Fibroblast of villous mesenchyme (primary cell): ENCODE results near the gene ZNF786. TPM values are rescaled to one million over a fixed set of nuclear protein-coding genes. Genes with fewer than 3 reads are reported as not detected.
A peak's percentile ranks its signal among the peaks of the same experiment; 100 is the strongest.

Experiments
- DNase-seq: peaks from one replicate; pipeline ENCODE4 v3.0.0-alpha.2; 2010; ENCODE audit warnings: low read depth
- H3K4me3 ChIP-seq: 2 replicates; pipeline ENCODE4 v1.5.1; 2011; ENCODE audit warnings: low read depth, mild to moderate bottlenecking, low read length
- total RNA-seq: library from RNA; depleted of rRNA; stranded (reverse); fragments of >200 nt; gene quantifications from 2 replicates; pipeline ENCODE4 v1.2.3, GENCODE V29; 2012
- TF ChIP-seq, protein P1 (sequence below): IDR thresholded peaks from 2 replicates; pipeline ENCODE4 v1.5.1; 2012; ENCODE audit warnings: low read depth, mild to moderate bottlenecking, low read length; ENCODE audit not compliant: insufficient read depth

ZNF786 gene
- total RNA-seq, 1 donor, result 9.1 TPM

DNA sequence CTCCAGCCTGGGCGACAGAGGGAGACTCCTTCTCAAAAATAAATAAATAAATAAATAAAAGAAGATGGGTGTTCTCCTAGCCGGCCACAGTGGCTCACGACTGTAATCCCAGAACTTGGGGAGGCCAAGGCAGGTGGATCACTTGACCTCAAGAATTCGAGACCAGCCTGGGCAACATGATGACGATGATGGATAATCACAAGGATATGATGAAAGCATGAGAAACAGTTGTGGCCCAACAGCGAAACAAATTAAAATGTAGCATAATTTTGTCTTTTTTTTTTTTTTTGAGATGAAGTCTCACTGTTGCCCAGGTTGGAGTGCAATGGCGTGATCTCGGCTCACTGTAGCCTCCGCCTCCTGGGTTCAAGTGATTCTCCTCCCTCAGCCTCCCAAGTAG, 12.9 kb downstream of the ZNF786 start:
- TF ChIP-seq, protein P1, sequence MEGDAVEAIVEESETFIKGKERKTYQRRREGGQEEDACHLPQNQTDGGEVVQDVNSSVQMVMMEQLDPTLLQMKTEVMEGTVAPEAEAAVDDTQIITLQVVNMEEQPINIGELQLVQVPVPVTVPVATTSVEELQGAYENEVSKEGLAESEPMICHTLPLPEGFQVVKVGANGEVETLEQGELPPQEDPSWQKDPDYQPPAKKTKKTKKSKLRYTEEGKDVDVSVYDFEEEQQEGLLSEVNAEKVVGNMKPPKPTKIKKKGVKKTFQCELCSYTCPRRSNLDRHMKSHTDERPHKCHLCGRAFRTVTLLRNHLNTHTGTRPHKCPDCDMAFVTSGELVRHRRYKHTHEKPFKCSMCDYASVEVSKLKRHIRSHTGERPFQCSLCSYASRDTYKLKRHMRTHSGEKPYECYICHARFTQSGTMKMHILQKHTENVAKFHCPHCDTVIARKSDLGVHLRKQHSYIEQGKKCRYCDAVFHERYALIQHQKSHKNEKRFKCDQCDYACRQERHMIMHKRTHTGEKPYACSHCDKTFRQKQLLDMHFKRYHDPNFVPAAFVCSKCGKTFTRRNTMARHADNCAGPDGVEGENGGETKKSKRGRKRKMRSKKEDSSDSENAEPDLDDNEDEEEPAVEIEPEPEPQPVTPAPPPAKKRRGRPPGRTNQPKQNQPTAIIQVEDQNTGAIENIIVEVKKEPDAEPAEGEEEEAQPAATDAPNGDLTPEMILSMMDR, result no peak
- H3K4me3 ChIP-seq, result no peak overlapping the region
- no peak for DNase-seq

DNA sequence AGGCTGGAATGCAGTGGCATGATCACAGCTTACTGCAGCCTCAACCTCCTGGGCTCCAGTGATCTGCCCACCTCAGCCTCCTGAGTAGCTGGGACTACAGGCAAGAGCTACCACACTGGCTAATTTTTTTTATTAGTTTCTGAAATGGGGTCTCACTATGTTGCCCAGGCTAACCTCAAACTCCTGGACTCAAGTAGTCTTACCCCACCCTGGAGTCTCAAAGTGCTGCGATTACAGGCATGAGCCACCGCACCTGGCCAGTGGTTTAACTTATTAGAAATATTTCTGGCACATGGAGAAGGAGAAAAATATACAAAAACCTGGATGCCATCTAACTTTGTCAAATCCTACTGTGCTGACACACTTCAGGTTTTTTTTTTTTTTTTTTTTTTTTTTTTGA, 15.2 kb downstream of the ZNF786 start:
- DNase-seq, result no peak
- TF ChIP-seq, protein P1, result no peak
- no peak overlapping the region for H3K4me3 ChIP-seq

DNA sequence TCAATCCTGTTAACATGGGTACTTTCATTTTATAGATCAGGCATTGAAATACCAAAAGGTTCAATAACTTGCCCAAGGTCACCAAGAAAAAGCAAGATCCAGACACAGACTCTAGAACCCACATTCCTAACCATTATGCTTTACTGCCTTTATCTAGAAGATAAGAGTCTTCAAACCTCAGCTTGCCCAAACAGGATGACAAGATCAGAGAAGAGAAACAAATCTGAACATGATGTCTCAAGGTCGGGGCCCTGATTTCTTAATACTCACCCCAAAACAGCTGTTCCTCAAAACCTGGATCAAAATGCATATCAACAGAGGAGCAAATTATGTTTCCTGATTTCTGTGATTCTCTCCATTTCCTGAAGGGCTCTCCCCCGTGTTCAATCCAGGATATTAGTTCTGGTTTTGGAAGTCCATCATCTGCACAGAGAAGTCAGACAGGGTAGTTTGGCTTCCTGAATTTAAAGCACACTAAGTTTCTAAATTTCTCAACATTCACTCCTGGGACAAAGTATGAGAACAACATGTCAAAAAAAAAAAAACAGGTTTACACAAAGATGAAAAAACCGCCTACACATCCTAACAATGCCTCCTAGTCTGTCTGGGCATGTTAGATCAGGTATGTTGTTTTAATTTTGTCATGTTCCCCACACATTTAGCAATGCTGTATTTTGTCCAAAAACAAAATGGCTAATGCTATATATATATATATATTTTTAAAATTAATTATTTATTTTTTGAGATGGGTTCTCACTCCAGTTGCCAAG, 16.2 kb downstream of the ZNF786 start:
- TF ChIP-seq, protein P1, result no peak
- no peak overlapping the region for H3K4me3 ChIP-seq
- no peak for DNase-seq

DNA sequence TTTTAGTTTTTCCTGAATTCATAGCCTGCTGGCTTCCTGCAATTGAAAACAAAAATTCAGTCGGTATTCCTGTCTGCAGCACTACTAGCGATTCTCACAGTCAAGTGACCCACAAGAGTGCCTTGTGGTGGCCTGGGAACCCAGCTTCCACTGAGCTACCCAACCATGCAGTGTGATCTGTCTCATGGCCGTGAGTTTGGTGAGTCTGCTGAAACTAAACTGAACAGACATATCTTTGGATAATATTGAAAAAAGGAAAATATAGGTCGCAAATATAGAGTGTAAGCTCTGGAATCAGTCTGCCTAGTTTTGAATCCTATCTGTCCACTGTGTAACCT, 18.1 kb downstream of the ZNF786 start:
- no peak overlapping the region for H3K4me3 ChIP-seq
- TF ChIP-seq, protein P1, result no peak
- DNase-seq, result no peak

DNA sequence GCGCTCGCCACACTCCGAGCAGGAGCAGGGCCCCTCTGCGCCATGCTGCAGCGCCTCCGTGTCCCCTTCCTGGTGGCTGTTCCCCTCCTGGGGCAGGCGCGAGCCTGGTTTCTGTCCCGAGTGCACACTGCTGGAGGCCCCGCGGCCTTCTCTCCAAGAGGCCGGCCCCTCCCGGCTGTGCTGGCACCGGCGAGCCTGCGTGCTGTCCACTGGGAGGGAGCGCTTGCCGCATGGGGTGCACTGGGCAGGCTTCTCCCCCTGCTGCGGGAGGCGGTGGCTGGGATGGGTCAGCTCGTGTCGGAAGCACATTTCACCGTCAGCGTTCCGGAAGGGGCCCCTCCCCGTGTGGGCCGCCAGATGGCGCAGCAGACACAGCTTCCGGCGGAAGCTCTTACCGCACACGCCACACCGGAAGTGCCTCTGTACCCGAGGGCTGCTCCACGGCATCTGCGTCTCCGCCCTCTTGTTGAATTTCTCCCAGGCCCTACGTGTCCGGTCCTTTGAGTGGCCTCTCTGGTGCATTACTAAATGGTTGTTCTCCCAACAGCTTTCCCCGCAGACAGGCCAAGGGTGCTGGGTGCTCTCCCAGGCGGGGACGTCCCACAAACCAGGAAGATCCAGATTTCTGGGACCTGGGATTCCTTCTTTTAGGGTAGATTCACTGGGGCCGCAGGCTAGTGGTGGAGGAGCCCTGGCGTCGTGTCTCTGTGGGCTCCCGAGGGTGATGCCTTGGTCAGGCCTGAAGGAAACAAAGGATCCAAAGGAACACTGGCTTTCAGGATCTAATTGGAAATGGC, 18.7 kb downstream of the ZNF786 start:
- TF ChIP-seq, protein P1, result peak; percentile 37
- peak; percentile 29 for DNase-seq
- H3K4me3 ChIP-seq, result no peak overlapping the region

DNA sequence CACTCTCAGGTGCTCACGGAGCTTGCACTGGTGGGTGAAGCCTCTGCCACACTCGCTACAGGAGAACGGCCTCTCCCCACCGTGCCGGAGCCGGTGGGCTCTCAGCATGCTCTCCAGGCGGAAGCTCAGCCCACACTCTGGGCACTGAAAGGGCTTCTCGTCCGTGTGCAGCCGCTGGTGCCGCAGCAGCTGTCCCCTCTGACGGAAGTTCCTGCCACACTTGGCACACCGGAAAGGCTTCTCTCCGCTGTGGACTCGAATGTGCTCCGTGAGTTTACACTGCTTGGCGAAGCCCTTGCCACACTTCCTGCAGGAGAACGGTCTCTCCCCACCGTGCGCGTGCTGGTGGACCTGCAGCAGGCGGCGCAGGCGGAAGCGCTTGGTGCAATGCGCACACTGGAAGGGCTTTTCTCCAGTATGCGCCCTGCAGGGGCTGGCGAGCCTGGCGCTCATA, 19.3 kb downstream of the ZNF786 start:
- TF ChIP-seq, protein P1, result no peak
- no peak overlapping the region for H3K4me3 ChIP-seq
- DNase-seq, result no peak
